Measurements from ENCODE around the gene OTOA. TPM values are rescaled to one million over a fixed set of nuclear protein-coding genes. Genes with fewer than 3 reads are reported as not detected.

The OTOA gene
- total RNA-seq, 1 experiment from 2014 or later = 0.11 TPM

GRCh38 chr16:21701271-21701670, 37.5 kb downstream of the OTOA start:
- Histone ChIP-seq H3K4me1 (ENCODE audit: insufficient read depth, low read length) (peaks cover 2% of the 10 kb centered on the region; the same call in 1 of the 2 replicates), H2BK120ac (ENCODE audit: low read depth, low read length, poor library complexity, severe bottlenecking) (no peak overlapping the region), H3K9me3 (ENCODE audit: control insufficient read depth, low read depth, low read length) (no peaks in the 10 kb centered on the region), H3K9ac (ENCODE audit: extremely low read depth, insufficient read length, low read length) (no peak overlapping the region), H3K27ac (ENCODE audit: insufficient read length, low read depth, low read length) (no peak overlapping the region), H4K5ac (ENCODE audit: insufficient read length, low read depth, low read length) (no peak overlapping the region), H3K56ac (ENCODE audit: insufficient read length, low read depth, low read length) (no peak overlapping the region), H4K20me1 (ENCODE audit: control insufficient read depth, insufficient read depth, insufficient read length) (no peaks in the 10 kb centered on the region), H3T11ph (ENCODE audit: low read length) (no peak overlapping the region), H4K91ac (ENCODE audit: insufficient read length, low read depth, low read length) (no peak overlapping the region), H3K79me2 (ENCODE audit: insufficient read depth, low read length) (no peaks in the 10 kb centered on the region), H2AFZ (ENCODE audit: low read length) (no peak overlapping the region), H2AK5ac (ENCODE audit: insufficient read length, low read length) (no peak overlapping the region), H3K27me3 (ENCODE audit: insufficient read depth, low read length) (no peaks in the 10 kb centered on the region), H3K4me2 (ENCODE audit: insufficient read depth, insufficient read length, low read length) (no peak overlapping the region), H3K79me1 (ENCODE audit: insufficient read depth, low read depth, low read length, poor library complexity, severe bottlenecking) (no peaks in the 10 kb centered on the region), H4K8ac (replicated peaks; ENCODE audit: insufficient read length, low read depth, low read length) (no peak overlapping the region), H3K23ac (ENCODE audit: insufficient read length, low read depth, low read length) (no peak overlapping the region), H2BK5ac (ENCODE audit: insufficient read length, low read length) (no peak overlapping the region), H3K4ac (ENCODE audit: low read depth, low read length) (no peak overlapping the region), H2BK20ac (ENCODE audit: low read depth, low read length, poor library complexity, severe bottlenecking) (no peak overlapping the region), H3K18ac (ENCODE audit: insufficient read length, low read depth, low read length) (no peak overlapping the region), H2BK12ac (ENCODE audit: insufficient read length, low read depth, low read length) (no peak overlapping the region), H3K23me2 (ENCODE audit: insufficient read length, low read depth, low read length, poor library complexity, severe bottlenecking) (no peaks in the 10 kb centered on the region), H2BK15ac (ENCODE audit: low read depth, low read length) (no peak overlapping the region), H3K14ac (ENCODE audit: insufficient read depth, low read length) (no peak overlapping the region)
- H3K4me1 Mint-ChIP-seq = peaks cover 6 to 10% of the 10 kb centered on the region in 2 experiments
- H3K27me3 Mint-ChIP-seq (ENCODE audit: low read depth) = no peaks in the 10 kb centered on the region
- H3K27ac Mint-ChIP-seq = no peak overlapping the region
- no peak for DNase-seq
- no peak overlapping the region for H3K4me3 Mint-ChIP-seq
- no peak for TF ChIP-seq CTCF (conservative IDR thresholded peaks at IDR 0.05)
- no peaks in the 10 kb centered on the region for H3K36me3 Mint-ChIP-seq (ENCODE audit: insufficient read depth in 1 of 3, low read depth in 3 of 3)
- no CpG with 5 or more reads among the region's 2 CpGs for WGBS (ENCODE audit: extremely low coverage, insufficient read length, low lambda C conversion rate)
- H3K9me3 Mint-ChIP-seq = no peaks in the 10 kb centered on the region

All from H9 (cell line).